Suppressor macrophage (primary cell): ENCODE results near the gene SPIRE2.
"Not testable (repeated sequence)": the region's sequence is repeated elsewhere in the genome, so short reads cannot be mapped to it uniquely, and the experiment has no call there.

Experiments
- DNase-seq, 4 experiments: peaks; one replicate each; pipeline ENCODE4 v3.0.0-alpha.2; 2020 to 2022

SPIRE2 gene

GRCh38 chr16:89898201-89898967 is 70.1 kb downstream of the SPIRE2 start:
- DNase-seq = no peak

- peak in 1 of 4 experiments; percentile 1 for DNase-seq
These were observed 71.7 kb downstream of the SPIRE2 start for GRCh38 chr16:89899879-89900481.

- peak in 1 of 4 experiments; percentile 1 for DNase-seq
These were observed 72.6 kb downstream of the SPIRE2 start for GRCh38 chr16:89900885-89901284.

GRCh38 chr16:89902980-89903379 is 74.7 kb downstream of the SPIRE2 start:
- no peak for DNase-seq

GRCh38 chr16:89903908-89904515 is 75.7 kb downstream of the SPIRE2 start:
- DNase-seq = no peak

GRCh38 chr16:89904606-89905510 is 76.6 kb downstream of the SPIRE2 start:
- no peak for DNase-seq

- DNase-seq = no peak
These were observed 77.3 kb downstream of the SPIRE2 start for GRCh38 chr16:89905511-89906139.

- no peak for DNase-seq
These were observed 78.1 kb downstream of the SPIRE2 start for GRCh38 chr16:89906140-89907025.

- no peak for DNase-seq
These were observed 79.0 kb downstream of the SPIRE2 start for GRCh38 chr16:89907055-89907814.

GRCh38 chr16:89908236-89908635 is 80.0 kb downstream of the SPIRE2 start:
- no peak for DNase-seq

GRCh38 chr16:89909777-89910716 is 81.8 kb downstream of the SPIRE2 start:
- DNase-seq = peak; percentile 85 to 94 (median 90)

GRCh38 chr16:89910717-89911354 is 82.6 kb downstream of the SPIRE2 start:
- DNase-seq = peak in 1 of 4 experiments; percentile 1

- no peak for DNase-seq
These were observed 83.1 kb downstream of the SPIRE2 start for GRCh38 chr16:89911375-89911774.

- DNase-seq = no peak
These were observed 83.9 kb downstream of the SPIRE2 start for GRCh38 chr16:89912143-89912542.

GRCh38 chr16:89912627-89913026 is 84.4 kb downstream of the SPIRE2 start:
- no peak for DNase-seq

- no peak for DNase-seq
These were observed 85.4 kb downstream of the SPIRE2 start for GRCh38 chr16:89913408-89914387.

GRCh38 chr16:89914642-89915285 is 86.5 kb downstream of the SPIRE2 start:
- DNase-seq = not testable (repeated sequence)
